HepG2 (cell line): Measurements from ENCODE around the gene TRAIP. TPM values are rescaled to one million over a fixed set of nuclear protein-coding genes. Genes with fewer than 3 reads are reported as not detected.

Experiments
- ATAC-seq: fragments of 200-7000 bp; cut with Tn5 transposase; 3 replicates; pipeline ENCODE4 v1.9.1; 2020; ENCODE audit warnings: mild to moderate bottlenecking, moderate library complexity
- BruUV-seq: library from RNA; stranded (reverse); fragments of 400-500 nt; replicated peaks from 2 replicates; lab custom pipeline; 2021; lab: Mats Ljungman, UMichigan
- CTCF ChIA-PET: fragments of 300-600 bp; formaldehyde crosslinking; extraction: SDS; loops from one replicate; lab custom pipeline; 2021; ENCODE audit warnings: low total read pairs, inconsistent platforms, low intra/inter-chr PET ratio; lab: Yijun Ruan, JAX
- POLR2A ChIA-PET: fragments of 350-600 bp; sonication (Branson Sonifier 250); formaldehyde crosslinking; loops from one replicate; lab custom pipeline; 2020; ENCODE audit warnings: antibody characterized with exemption, inconsistent platforms; lab: Yijun Ruan, JAX
- DNase-seq: peaks from one replicate; pipeline ENCODE4 v3.0.0-alpha.2; 2015; ENCODE audit warnings: low spot score
- FAIRE-seq: peaks from 3 replicates; lab custom pipeline; 2011; peaks lifted over from hg19 to GRCh38; lab: Jason Lieb, UNC
- H2AFZ ChIP-seq: one replicate; pipeline ENCODE4 v1.6.1; 2011; ENCODE audit warnings: low read length, inconsistent platforms
- H3K27ac ChIP-seq: fragments of 300-600 bp; 3 replicates; pipeline ENCODE4 v1.8.0; 2011; ENCODE audit warnings: mixed run types, mild to moderate bottlenecking, mixed read lengths, low read length, inconsistent platforms; ENCODE audit not compliant: insufficient read depth; ENCODE audit errors: extremely low read length
- H3K27me3 ChIP-seq, 2 experiments: fragments of 200-600 bp in 1 of 2; 2 replicates in 1 of 2; 3 replicates in 1 of 2; pipeline versions ENCODE4 v1.6.0 to v1.8.0; 2011; ENCODE audit warnings: low read length in 2 of 2, mild to moderate bottlenecking in 2 of 2, moderate library complexity in 2 of 2, inconsistent platforms in 1 of 2; ENCODE audit not compliant: insufficient read depth in 2 of 2, control insufficient read depth in 1 of 2
- H3K36me3 ChIP-seq, 2 experiments: fragments of 200-600 bp in 1 of 2; replicated peaks in 1 of 2; 2 replicates in 1 of 2; 3 replicates in 1 of 2; pipeline versions ENCODE4 v1.5.1 to v1.8.0; 2011; ENCODE audit warnings: low read length in 2 of 2, inconsistent platforms in 1 of 2; ENCODE audit not compliant: insufficient read depth in 2 of 2, control insufficient read depth in 1 of 2
- H3K4me1 ChIP-seq: 2 replicates; pipeline ENCODE4 v1.5.1; 2012; ENCODE audit warnings: low read length, inconsistent platforms; ENCODE audit not compliant: insufficient read depth
- H3K4me2 ChIP-seq: 2 replicates; pipeline ENCODE4 v1.6.0; 2011; ENCODE audit warnings: low read depth, low read length, inconsistent platforms
- H3K4me3 ChIP-seq, 3 experiments: fragments of 200-600 bp in 1 of 3; sonication (generic), shearing (Covaris generic) in 1 of 3; replicated peaks in 1 of 3; 2 replicates each; pipeline ENCODE4 v1.5.1; 2011 to 2016; ENCODE audit warnings: low read length in 3 of 3, inconsistent platforms in 2 of 3, low read depth in 2 of 3, mild to moderate bottlenecking in 2 of 3, control low read depth in 1 of 3, mixed read lengths in 1 of 3; ENCODE audit not compliant: insufficient read depth in 1 of 3
- H3K79me2 ChIP-seq: one replicate; pipeline ENCODE4 v1.6.1; 2011; ENCODE audit warnings: low read length, inconsistent platforms; ENCODE audit not compliant: insufficient read depth
- H3K9ac ChIP-seq: 2 replicates; pipeline ENCODE4 v1.6.0; 2011; ENCODE audit warnings: mild to moderate bottlenecking, low read depth, low read length, inconsistent platforms; ENCODE audit not compliant: insufficient read depth
- H3K9me3 ChIP-seq: 2 replicates; pipeline ENCODE4 v1.5.1; 2012; ENCODE audit warnings: mild to moderate bottlenecking, low read length
- H4K20me1 ChIP-seq: 2 replicates; pipeline ENCODE4 v1.6.0; 2011; ENCODE audit warnings: inconsistent platforms, mild to moderate bottlenecking, low read length, moderate library complexity; ENCODE audit not compliant: insufficient read depth
- CSRNP1 ChIP-seq: sonication (generic); formaldehyde crosslinking; IDR thresholded peaks from 2 replicates; pipeline ENCODE4 v1.8.1; 2023; ENCODE audit warnings: mild to moderate bottlenecking, missing genetic modification reagents
- KLF6 ChIP-seq: IDR thresholded peaks from 2 replicates; pipeline ENCODE4 v1.8.0; 2016; ENCODE audit warnings: missing biosample characterization, missing genetic modification reagents
- MAX ChIP-seq: IDR thresholded peaks from 2 replicates; pipeline ENCODE4 v1.6.1; 2012; ENCODE audit warnings: inconsistent platforms
- PCBP1 ChIP-seq: fragments of 200-400 bp; formaldehyde crosslinking; IDR thresholded peaks from 2 replicates; pipeline ENCODE4 v1.6.1; 2017; ENCODE audit warnings: mild to moderate bottlenecking, low read depth, low read length, borderline replicate concordance
- TRIM22 ChIP-seq: fragments of 450-650 bp; IDR thresholded peaks from 2 replicates; pipeline ENCODE4 v1.6.1; 2017
- U2AF1 ChIP-seq: fragments of 200-400 bp; formaldehyde crosslinking; optimal IDR thresholded peaks from 2 replicates; pipeline ENCODE3; 2017; ENCODE audit warnings: mild to moderate bottlenecking, low read depth, low read length
- ZMYM2 ChIP-seq: sonication (generic); formaldehyde crosslinking; IDR thresholded peaks from 2 replicates; pipeline ENCODE4 v1.8.0; 2022; ENCODE audit warnings: mild to moderate bottlenecking, missing genetic modification reagents
- ZNF142 ChIP-seq: sonication (generic); formaldehyde crosslinking; IDR thresholded peaks from 2 replicates; pipeline ENCODE4 v1.4.0; 2020; ENCODE audit warnings: missing genetic modification reagents
- ZNF260 ChIP-seq: sonication (generic); formaldehyde crosslinking; IDR thresholded peaks from 2 replicates; pipeline ENCODE4 v1.4.0; 2020; ENCODE audit warnings: missing genetic modification reagents, low read depth, mild to moderate bottlenecking, borderline replicate concordance
- ZNF724P ChIP-seq: sonication (generic); formaldehyde crosslinking; IDR thresholded peaks from 2 replicates; pipeline ENCODE4 v1.8.0; 2022; ENCODE audit warnings: missing genetic modification reagents, borderline replicate concordance
- ZNF879 ChIP-seq: sonication (generic); formaldehyde crosslinking; IDR thresholded peaks from 2 replicates; pipeline ENCODE4 v1.8.1; 2023; ENCODE audit warnings: missing genetic modification reagents
- ZSCAN12 ChIP-seq: sonication (generic); formaldehyde crosslinking; IDR thresholded peaks from 2 replicates; pipeline ENCODE4 v1.9.0; 2021; ENCODE audit warnings: mild to moderate bottlenecking, missing genetic modification reagents
- WGBS: methylation state at CpG from one replicate; pipeline ENCODE4 v1.1.6; 2017; ENCODE audit warnings: low lambda C conversion rate; 5-methylcytosine and 5-hydroxymethylcytosine counted together
- in situ Hi-C: cut with HindIII; loops from 2 replicates; pipeline ENCODE4 v1.10.0; 2017; ENCODE audit warnings: low pct_unique_long_range_greater_than_20kb; ENCODE audit not compliant: extremely low pct_ligation_motif_present
- intact Hi-C: fragments of 100-400 bp; cut with micrococcal nuclease; formaldehyde crosslinking; loops from one replicate; pipeline ENCODE4 v1.10.0; 2022; ENCODE audit not compliant: unreplicated experiment
- polyA plus RNA-seq, 8 experiments: library from polyadenylated mRNA; depleted of rRNA in 3 of 8; stranded (reverse) in 7 of 8; unstranded in 1 of 8; fragments of >200 nt; fragmentation: Illumina TruSeq in 4 of 8; extraction: Trizol in 4 of 8; gene quantifications; 2 replicates each; pipeline versions ENCODE4 v1.2.1 to v1.2.3, GENCODE V29; 2011 to 2016; ENCODE audit warnings: low read depth in 4 of 8, missing spikeins in 1 of 8, mixed read lengths in 1 of 8; ENCODE audit not compliant: insufficient read depth in 1 of 8
- total RNA-seq, 5 experiments: library from RNA; depleted of rRNA; stranded (reverse); fragments of >200 nt; fragmentation: Illumina TruSeq; extraction: Trizol; gene quantifications; 2 replicates each; pipeline ENCODE4 v1.2.3, GENCODE V29; 2016; ENCODE audit warnings: low read depth in 1 of 5

Gene TRAIP
- total and polyA plus RNA-seq, 2 of the 13 experiments (the other 11 are each of a cell fraction or from before 2014, with no cell fraction given): 13.9 to 23.9 TPM

GRCh38 chr3:49792371-49793150 lies 63.8 kb downstream of the TRAIP start:
- H2AFZ ChIP-seq: no peak overlapping the region
- in situ Hi-C loops (no loop called here), intact Hi-C loops (no loop called here)
- BruUV-seq: no TSS peak
- DNase-seq (no peak), FAIRE-seq (no peak), ATAC-seq (no peak)
- no peak overlapping the region for H3K4me3 ChIP-seq
- ChIA-PET CTCF (no interaction called here), POLR2A (no interaction called here)
- H3K9me3 ChIP-seq: no peaks in the 10 kb centered on the region
- H3K4me2 ChIP-seq: no peak overlapping the region
- no peak for TF ChIP-seq ZNF142
- TF ChIP-seq ZSCAN12 (CRISPR knock-in tag): no peak
- no peak for TF ChIP-seq ZMYM2 (CRISPR knock-in tag)
- no peak for TF ChIP-seq CSRNP1
- no peak for TF ChIP-seq U2AF1
- TF ChIP-seq ZNF724P (CRISPR knock-in tag): no peak
- TF ChIP-seq TRIM22: no peak
- TF ChIP-seq PCBP1: no peak
- TF ChIP-seq ZNF260 (CRISPR knock-in tag): no peak
- no peak for TF ChIP-seq MAX
- TF ChIP-seq ZNF879 (CRISPR knock-in tag): no peak
- no peak for TF ChIP-seq KLF6 (CRISPR knock-in tag)
- no peaks in the 10 kb centered on the region for H3K36me3 ChIP-seq
- H3K27me3 ChIP-seq: peaks cover 0 to 1% of the 10 kb centered on the region in 2 experiments; a peak in 1 of 5 replicates
- no peaks in the 10 kb centered on the region for H3K79me2 ChIP-seq
- peaks cover 39% of the 10 kb centered on the region for H3K4me1 ChIP-seq
- 87% methylated on average over 4 of the region's 10 CpGs for WGBS
- no peaks in the 10 kb centered on the region for H4K20me1 ChIP-seq
- H3K9ac ChIP-seq: no peak overlapping the region
- no peak overlapping the region for H3K27ac ChIP-seq
